HG02870 (cell line): ENCODE measurements around the gene UCP2.
"Not testable (repeated sequence)": the region's sequence is repeated elsewhere in the genome, so short reads cannot be mapped to it uniquely, and the experiment has no call there.

Source experiments
- ATAC-seq: cut with Tn5 transposase; IDR thresholded peaks from one replicate; pipeline ENCODE4 v1.9.1; 2021; ENCODE audit warnings: mild to moderate bottlenecking, moderate library complexity; ENCODE audit not compliant: unreplicated experiment

The UCP2 gene

DNA sequence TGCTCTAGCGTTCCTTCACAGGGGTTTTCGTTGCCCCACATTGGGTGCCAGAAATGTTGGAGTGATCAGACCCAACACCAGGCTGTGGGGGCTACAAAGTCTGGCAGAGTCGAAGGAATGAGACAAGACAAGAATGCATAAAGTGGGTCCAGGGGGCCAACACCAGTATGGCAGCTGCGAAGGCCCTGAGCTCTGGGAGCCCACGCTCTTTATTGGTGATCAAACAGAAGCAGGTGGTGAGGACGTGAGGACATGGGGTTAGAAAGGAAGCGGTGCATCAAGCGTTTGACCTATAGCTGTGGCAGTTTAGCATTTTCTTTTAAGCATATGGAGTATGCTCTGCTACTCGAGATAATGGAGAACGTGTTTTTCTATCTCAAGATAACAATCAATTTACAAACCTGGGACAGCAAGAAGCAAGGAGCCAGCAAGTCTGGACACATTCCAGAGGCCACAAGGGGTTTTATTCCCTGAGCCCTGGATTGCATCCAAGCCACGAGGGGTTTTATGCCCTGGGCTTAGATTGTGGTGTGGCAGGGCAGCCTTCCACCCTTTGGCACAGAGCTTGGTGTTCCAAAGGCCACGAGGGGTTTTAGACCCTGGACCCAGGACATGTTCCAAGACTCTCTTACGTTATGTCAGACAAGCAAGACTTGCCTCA lies 35.7 kb downstream of the UCP2 start:
- no peak for ATAC-seq

DNA sequence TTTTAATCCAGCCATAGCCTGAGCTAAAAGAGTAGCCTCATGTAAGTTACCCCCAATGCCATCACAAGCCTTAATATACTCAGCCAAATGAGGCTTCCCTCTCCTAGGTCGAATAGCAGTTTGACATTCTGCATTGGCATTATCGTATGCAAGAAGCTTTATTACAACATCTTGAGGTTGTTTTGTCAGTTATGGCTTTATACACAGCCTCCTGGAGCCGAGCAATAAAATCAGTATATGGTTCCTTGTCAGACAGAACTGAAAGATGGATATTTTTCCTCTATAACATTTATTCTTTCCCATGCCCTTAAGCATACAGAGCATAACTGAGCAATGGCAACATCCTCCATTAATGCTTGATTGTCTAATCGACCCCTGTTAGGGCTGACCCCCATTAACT lies 37.2 kb downstream of the UCP2 start:
- ATAC-seq: no peak

DNA sequence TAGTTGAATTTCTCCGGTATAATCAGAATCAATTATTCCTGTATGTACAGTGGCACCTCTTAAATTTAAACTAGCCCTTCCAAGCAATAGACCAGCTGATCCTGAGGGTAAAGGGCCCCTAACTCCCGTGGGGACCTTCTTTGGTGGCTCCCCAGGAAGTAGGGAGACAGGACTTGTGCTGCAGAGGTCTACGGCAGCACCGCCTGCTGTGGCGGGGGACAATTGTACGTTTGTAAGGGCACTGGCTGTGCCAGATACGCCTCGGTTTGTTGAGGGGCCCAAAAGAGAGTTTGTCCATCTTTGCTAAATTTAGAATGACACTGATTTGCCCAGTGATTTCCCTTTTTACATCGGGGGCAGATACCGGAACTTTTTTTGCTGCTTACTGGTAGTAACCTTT lies 37.7 kb downstream of the UCP2 start:
- no peak for ATAC-seq

DNA sequence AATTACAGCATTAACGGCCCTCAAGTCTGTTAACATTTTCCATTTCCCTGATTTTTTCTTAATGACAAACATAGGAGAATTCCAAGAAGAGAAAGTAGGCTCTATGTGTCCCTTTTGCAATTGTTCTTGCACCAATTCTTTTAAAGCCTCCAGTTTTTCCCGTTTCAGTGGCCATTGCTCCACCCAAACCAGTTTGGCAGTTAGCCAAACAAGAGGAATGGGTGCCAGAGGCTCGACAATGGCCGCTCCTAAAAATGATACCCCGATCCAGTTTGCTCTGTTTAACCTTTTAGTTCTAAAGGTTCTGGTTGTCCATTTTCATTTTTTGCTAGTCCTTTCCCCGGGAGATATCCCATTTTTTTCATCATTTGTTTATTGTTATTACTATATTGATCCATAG lies 38.6 kb downstream of the UCP2 start:
- no peak for ATAC-seq

DNA sequence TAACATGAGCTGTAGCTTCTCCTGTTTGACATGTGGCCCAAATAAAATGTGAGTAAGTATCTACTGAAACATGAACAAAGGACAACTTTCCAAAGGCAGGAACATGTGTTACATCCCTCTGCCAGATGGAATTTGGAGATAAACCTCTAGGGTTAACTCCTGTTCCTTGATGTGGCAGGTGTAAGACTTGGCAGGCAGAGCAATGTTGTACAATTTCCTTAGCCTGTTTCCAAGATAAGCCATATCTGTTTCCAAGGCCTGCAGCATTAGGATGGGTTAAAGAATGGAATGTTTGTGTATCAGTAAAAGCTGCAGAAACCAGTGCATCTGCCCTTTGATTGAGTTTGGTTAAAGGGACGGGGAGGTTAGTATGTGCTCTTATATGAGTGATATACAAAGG lies 40.6 kb downstream of the UCP2 start:
- no peak for ATAC-seq

DNA sequence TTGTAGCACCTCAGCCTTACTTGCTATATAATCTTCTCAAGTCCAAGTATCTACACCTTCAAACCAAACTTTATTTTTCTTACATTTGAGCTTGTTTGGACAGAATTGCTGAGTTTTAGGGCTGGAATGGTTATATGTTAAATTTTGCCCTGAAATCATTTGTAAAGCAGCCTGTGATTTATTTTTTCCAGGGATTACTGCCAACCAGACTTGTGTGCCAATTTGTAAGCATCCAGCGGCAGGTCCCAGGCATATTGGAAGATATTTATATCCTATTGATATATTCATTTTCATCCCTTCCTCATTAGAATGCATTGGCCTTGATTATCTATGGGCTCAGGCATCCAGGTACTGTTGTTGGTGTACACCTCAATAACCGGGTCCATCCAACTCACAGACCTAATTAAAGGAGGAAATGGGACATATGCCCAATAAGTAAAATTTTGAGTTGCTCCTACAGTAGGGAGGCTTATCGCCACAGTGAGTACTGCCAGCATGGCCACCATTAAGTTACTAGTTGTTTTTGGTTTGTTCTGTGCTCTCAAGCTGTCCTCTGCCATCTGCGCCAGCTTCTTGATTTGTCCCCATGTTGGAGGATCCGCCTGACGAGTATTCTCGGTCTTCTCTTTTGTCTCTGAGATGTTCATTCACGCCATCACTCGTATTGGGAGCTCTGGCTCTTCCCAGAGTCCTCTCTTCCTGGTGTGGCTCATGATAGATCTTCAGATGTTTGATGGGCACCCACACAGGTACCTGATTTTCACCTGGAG lies 41.7 kb downstream of the UCP2 start:
- no peak for ATAC-seq

DNA sequence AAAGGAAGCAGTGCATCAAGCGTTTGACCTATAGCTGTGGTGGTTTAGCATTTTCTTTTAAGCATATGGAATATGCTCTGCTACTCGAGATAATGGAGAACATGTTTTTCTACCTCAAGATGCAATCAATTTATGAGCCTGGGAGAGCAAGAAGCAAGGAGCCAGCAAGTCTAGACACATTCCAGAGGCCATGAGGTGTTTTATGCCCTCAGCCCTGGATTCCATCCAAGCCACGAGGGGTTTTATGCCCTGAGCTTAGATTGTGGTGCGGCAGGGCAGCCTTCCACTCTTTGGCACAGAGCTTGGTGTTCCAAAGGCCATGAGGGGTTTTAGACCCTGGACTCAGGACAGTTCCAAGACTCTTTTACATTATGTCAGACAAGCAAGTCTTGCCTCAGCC lies 43.5 kb downstream of the UCP2 start:
- ATAC-seq: no peak

DNA sequence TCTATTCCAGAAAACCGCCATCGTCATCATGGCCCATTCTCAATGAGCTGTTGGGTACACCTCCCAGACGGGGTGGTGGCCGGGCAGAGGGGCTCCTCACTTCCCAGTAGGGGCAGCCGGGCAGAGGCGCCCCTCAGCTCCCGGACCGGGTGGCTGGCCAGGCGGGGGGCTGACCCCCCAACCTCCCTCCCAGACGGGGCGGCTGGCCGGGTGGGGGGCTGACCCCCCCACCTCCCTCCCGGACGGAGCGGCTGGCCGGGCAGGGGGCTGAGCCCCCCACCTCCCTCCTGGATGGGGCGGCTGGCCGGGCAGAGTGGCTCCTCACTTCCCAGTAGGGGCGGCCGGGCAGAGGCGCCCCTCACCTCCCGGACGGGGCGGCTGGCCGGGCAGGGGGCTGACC lies 46.6 kb downstream of the UCP2 start:
- not testable (repeated sequence) for ATAC-seq

DNA sequence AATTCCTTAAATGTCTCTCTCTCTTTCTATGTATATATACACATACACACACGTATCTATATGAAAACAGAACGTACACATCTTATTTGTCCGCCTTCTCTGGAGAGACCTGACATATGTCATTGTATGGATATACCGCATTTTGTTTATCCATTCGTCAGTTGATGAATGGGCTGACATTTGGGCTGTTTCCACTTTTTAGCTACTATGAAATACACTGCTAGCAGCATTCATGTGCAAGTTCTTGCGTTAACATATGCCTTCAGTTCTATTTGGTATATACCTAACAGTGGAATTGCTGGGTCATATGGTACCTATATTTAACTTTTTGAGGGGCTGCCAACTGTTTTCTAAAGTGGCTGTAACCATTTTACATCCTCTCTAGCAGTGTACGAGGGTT lies 49.9 kb downstream of the UCP2 start:
- ATAC-seq: no peak

DNA sequence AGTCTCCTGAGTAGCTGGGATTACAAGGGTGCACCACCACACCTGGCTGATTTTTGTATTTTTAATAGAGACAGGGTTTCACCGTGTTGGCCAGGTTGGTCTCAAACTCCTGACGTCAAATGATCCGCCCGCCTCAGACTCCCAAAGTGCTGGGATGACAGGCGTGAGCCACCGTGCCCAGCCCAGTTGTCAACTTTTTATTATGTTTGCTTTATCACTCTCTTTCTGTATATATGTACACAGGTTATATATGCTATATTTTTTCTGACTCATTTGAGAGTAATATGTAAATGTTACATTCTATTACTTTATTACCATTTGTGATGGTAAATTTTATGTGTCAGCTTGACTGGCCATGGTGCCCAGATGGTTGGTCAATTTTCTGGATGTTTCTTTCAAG lies 50.7 kb downstream of the UCP2 start:
- ATAC-seq: no peak

DNA sequence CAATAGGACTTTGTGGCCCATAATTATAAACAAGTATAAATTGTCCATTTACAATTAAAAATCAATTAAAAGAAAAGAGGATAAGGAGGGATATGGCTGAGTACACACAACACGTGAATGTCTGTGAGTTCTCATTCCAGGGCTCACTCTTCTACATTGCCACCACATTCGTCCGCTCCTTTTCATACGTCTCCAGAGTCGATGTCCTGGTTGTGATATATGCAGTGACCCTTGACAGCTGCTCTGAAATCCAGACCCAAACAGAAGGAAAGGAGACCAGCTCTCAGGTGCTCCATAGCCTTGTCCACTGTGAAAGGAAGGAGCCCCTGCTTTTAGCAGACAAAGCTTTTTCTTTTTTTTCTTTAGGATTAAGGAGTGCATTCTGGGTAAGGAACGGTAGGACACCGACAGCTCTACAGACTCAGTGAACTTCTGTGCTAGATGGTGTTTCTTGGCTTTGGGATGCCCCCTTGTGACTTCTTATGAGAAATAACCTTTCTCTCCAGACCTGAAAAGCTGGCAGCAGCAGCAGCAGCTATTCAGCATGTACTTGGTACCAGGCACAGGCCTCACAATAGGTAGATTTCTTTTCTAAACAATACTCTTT lies 51.5 kb downstream of the UCP2 start:
- ATAC-seq: no peak

DNA sequence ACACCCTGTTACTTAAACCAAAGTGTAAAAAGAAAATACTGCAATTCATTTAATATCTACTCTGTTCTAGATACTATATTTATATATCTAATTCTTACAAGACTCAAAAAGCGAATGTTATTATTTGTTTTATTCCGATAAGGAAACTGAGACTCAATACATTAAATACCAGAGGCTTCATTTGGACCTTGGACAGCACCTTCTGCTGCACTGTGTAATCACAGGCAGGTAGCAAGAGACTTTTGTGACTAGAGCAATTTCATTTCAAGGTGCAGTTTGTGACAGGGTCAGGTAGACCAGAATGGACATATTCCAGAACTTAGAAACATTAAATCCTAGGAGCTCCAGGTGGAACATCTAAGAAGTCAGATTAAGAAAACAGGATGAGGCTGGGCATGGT lies 53.3 kb downstream of the UCP2 start:
- no peak for ATAC-seq
